B cell (primary cell): ENCODE data around the gene FAXDC2.

ENCODE experiments used
- EZH2 ChIP-seq: IDR thresholded peaks from 2 replicates; pipeline ENCODE4 v1.6.1; 2012; ENCODE audit warnings: borderline replicate concordance, low read depth, mild to moderate bottlenecking, moderate library complexity, low read length; ENCODE audit not compliant: insufficient read depth, poor library complexity, severe bottlenecking
- TF ChIP-seq, protein P1 (sequence below): fragments of 200-600 bp; IDR thresholded peaks from one replicate; pipeline ENCODE4 v1.8.0; 2022; ENCODE audit warnings: antibody characterized with exemption, mild to moderate bottlenecking

DNA sequence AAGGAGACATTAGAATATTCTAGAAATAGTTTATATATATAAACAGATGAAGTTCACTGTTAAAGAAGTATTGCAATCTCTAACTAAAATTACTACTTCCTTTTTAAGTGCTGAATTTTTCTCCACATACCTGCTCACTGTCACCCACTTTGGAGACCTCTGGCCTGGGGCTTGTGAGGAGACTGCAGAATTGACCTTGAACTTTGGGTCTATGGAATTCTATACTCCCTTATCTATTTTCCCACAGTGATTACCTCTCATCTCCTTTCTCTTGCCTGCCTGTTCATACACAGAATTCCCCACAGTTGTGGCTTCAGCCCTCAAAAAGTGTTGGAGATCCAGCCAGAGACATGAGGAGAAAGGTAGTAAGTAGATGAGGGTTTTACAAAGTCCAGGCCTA lies 49.8 kb downstream of the FAXDC2 start:
- no peak for TF ChIP-seq EZH2
- TF ChIP-seq, protein P1, sequence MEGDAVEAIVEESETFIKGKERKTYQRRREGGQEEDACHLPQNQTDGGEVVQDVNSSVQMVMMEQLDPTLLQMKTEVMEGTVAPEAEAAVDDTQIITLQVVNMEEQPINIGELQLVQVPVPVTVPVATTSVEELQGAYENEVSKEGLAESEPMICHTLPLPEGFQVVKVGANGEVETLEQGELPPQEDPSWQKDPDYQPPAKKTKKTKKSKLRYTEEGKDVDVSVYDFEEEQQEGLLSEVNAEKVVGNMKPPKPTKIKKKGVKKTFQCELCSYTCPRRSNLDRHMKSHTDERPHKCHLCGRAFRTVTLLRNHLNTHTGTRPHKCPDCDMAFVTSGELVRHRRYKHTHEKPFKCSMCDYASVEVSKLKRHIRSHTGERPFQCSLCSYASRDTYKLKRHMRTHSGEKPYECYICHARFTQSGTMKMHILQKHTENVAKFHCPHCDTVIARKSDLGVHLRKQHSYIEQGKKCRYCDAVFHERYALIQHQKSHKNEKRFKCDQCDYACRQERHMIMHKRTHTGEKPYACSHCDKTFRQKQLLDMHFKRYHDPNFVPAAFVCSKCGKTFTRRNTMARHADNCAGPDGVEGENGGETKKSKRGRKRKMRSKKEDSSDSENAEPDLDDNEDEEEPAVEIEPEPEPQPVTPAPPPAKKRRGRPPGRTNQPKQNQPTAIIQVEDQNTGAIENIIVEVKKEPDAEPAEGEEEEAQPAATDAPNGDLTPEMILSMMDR = no peak
